Suprapubic skin (tissue), 4 donors: Measurements from ENCODE around the gene THY1.

Experiments
- CTCF ChIP-seq, 2 donors: fragments of 200-600 bp in 1 of 2; fragments of 450-650 bp in 1 of 2; sonication (generic) in 1 of 2; IDR thresholded peaks; one replicate each; pipeline ENCODE4 v1.5.1; 2016 to 2019; ENCODE audit warnings: antibody characterized with exemption in 2 of 2, mild to moderate bottlenecking in 1 of 2, moderate library complexity in 1 of 2
- EP300 ChIP-seq: sonication (generic); formaldehyde crosslinking; IDR thresholded peaks from one replicate; pipeline ENCODE4 v1.6.1; 2017; ENCODE audit warnings: antibody characterized with exemption
- POLR2A ChIP-seq, 2 donors: fragments of 450-650 bp; IDR thresholded peaks; one replicate each; pipeline ENCODE4 v1.6.1; 2017; ENCODE audit warnings: antibody characterized with exemption in 2 of 2, mild to moderate bottlenecking in 2 of 2, moderate library complexity in 2 of 2
- POLR2AphosphoS5 ChIP-seq, 3 donors: sonication (generic); formaldehyde crosslinking; IDR thresholded peaks; one replicate each; pipeline ENCODE4 v1.6.1; 2017; ENCODE audit warnings: antibody characterized with exemption in 3 of 3

DNA sequence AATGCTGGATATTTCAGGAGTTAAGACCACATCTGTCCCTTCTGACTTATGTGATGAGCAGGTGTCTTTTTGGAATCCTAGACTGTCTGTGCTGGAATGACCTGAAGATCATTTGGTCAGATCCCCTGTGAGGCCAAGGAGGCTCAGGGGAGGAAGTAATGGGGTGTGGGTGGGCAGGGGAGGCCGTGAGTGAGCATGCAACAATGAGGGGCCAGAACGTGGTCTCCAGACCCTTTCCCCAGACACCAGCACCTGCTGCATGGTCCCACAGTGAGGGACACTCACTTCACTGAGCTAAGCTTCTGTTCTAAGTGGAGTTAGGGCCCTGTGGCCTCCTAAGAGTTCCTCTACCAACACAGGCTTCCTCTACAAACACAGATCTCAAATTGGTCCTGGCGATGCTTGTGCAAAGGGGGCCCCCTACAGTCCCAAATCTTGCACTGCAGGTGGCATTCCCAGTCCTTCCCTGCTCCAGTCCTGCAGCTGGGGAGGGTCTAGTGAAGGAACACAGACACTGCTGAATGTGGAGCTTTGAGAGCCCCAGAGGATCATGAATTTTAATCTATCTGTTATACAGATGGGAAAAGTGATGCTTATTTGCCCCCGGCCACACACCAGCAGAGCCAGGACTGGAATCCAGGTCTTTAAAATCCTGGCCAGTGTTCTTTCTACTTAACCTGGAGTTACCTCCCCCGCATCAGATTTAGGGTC, 48.9 kb downstream of the THY1 start:
- TF ChIP-seq CTCF (IDR thresholded peaks at IDR 0.05), result peak; percentile 60 to 85
- TF ChIP-seq POLR2AphosphoS5 (IDR thresholded peaks at IDR 0.05), result no peak
- TF ChIP-seq POLR2A (IDR thresholded peaks at IDR 0.05), result no peak
- no peak for TF ChIP-seq EP300
